ENCODE results near the gene CDHR1. TPM values are rescaled to one million over a fixed set of nuclear protein-coding genes. Genes with fewer than 3 reads are reported as not detected.

Gene CDHR1
- total RNA-seq, 1 donor from 2014 or later: 0.24 TPM

DNA sequence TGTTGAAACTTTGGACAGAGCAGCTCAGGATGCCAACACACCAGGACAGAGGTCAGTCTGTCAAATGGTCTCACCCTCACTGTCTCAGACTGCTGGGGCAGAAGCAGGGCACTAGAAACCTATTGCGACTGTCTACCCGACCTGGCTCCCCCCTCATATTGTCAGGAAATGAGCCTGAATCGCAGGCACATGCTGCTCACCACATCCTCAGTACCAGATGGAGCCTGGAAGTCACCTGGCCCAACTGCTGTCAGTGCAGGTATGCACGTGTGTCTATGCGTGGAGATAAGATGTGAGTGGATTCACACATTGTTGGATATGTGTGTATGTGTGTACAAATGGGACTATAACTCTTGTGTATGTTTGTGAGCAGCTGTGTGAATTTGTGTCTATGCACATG lies 3.2 kb upstream of the CDHR1 start:
- Mint-ChIP-seq H3K4me1 (ENCODE audit: unreplicated experiment) (peaks cover 2% of the 10 kb centered on the region), H3K27ac (ENCODE audit: unreplicated experiment) (no peak overlapping the region), H3K36me3 (ENCODE audit: unreplicated experiment) (no peaks in the 10 kb centered on the region), H3K27me3 (ENCODE audit: unreplicated experiment) (peaks cover 17% of the 10 kb centered on the region), H3K9me3 (ENCODE audit: unreplicated experiment) (no peaks in the 10 kb centered on the region), H3K4me3 (ENCODE audit: unreplicated experiment) (no peak overlapping the region)
- TF ChIP-seq, protein P1, sequence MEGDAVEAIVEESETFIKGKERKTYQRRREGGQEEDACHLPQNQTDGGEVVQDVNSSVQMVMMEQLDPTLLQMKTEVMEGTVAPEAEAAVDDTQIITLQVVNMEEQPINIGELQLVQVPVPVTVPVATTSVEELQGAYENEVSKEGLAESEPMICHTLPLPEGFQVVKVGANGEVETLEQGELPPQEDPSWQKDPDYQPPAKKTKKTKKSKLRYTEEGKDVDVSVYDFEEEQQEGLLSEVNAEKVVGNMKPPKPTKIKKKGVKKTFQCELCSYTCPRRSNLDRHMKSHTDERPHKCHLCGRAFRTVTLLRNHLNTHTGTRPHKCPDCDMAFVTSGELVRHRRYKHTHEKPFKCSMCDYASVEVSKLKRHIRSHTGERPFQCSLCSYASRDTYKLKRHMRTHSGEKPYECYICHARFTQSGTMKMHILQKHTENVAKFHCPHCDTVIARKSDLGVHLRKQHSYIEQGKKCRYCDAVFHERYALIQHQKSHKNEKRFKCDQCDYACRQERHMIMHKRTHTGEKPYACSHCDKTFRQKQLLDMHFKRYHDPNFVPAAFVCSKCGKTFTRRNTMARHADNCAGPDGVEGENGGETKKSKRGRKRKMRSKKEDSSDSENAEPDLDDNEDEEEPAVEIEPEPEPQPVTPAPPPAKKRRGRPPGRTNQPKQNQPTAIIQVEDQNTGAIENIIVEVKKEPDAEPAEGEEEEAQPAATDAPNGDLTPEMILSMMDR (IDR thresholded peaks at IDR 0.05): no peak
- no peak for DNase-seq (ENCODE audit: extremely low spot score, unreplicated experiment)

GRCh38 chr10:84193327-84193726 lies 1.0 kb upstream of the CDHR1 start:
- Mint-ChIP-seq H3K27ac (ENCODE audit: unreplicated experiment) (no peak overlapping the region), H3K36me3 (ENCODE audit: unreplicated experiment) (no peaks in the 10 kb centered on the region), H3K9me3 (ENCODE audit: unreplicated experiment) (no peaks in the 10 kb centered on the region), H3K4me1 (ENCODE audit: unreplicated experiment) (peaks cover 2% of the 10 kb centered on the region), H3K27me3 (ENCODE audit: unreplicated experiment) (peaks cover 24% of the 10 kb centered on the region), H3K4me3 (ENCODE audit: unreplicated experiment) (no peak overlapping the region)
- no peak for DNase-seq (ENCODE audit: extremely low spot score, unreplicated experiment)
- TF ChIP-seq, protein P1 (IDR thresholded peaks at IDR 0.05): no peak

GRCh38 chr10:84193846-84194423 lies 402 bp upstream of the CDHR1 start:
- Mint-ChIP-seq H3K27ac (ENCODE audit: unreplicated experiment) (no peak overlapping the region), H3K9me3 (ENCODE audit: unreplicated experiment) (no peaks in the 10 kb centered on the region), H3K36me3 (ENCODE audit: unreplicated experiment) (no peaks in the 10 kb centered on the region), H3K27me3 (ENCODE audit: unreplicated experiment) (peaks cover 28% of the 10 kb centered on the region), H3K4me1 (ENCODE audit: unreplicated experiment) (peaks cover 2% of the 10 kb centered on the region), H3K4me3 (ENCODE audit: unreplicated experiment) (no peak overlapping the region)
- TF ChIP-seq, protein P1 (IDR thresholded peaks at IDR 0.05): no peak
- DNase-seq (ENCODE audit: extremely low spot score, unreplicated experiment): no peak

GRCh38 chr10:84195044-84195830 lies 900 bp downstream of the CDHR1 start:
- no peaks in the 10 kb centered on the region for H3K9me3 Mint-ChIP-seq (ENCODE audit: unreplicated experiment)
- peaks cover 30% of the 10 kb centered on the region for H3K27me3 Mint-ChIP-seq (ENCODE audit: unreplicated experiment)
- DNase-seq (ENCODE audit: extremely low spot score, unreplicated experiment): no peak
- TF ChIP-seq, protein P1 (IDR thresholded peaks at IDR 0.05): no peak
- H3K4me3 Mint-ChIP-seq (ENCODE audit: unreplicated experiment): peak overlapping the region; percentile 38
- no peaks in the 10 kb centered on the region for H3K36me3 Mint-ChIP-seq (ENCODE audit: unreplicated experiment)
- no peak overlapping the region for H3K27ac Mint-ChIP-seq (ENCODE audit: unreplicated experiment)
- H3K4me1 Mint-ChIP-seq (ENCODE audit: unreplicated experiment): peaks cover 2% of the 10 kb centered on the region

DNA sequence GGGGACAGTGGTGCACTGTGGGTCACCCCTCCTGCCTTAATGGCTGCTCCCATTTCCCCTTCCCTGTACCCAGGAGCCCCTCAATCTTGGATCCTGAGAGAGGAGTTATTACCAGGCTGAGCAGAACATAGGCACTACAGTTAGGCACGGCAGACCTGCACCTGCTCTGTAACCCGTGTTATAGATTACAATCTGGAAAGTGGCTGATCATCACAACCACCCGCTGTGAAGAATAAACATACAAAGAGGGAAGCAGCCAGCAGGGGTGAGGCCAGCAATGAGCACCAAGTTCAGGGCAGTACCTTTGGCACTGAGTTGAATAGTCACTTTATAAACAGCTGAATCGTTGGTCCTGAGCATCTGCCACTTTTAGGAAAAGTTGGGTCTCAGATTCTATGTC lies 1.7 kb downstream of the CDHR1 start:
- no peak overlapping the region for H3K27ac Mint-ChIP-seq (ENCODE audit: unreplicated experiment)
- H3K27me3 Mint-ChIP-seq (ENCODE audit: unreplicated experiment): peaks cover 34% of the 10 kb centered on the region
- H3K36me3 Mint-ChIP-seq (ENCODE audit: unreplicated experiment): no peaks in the 10 kb centered on the region
- TF ChIP-seq, protein P1 (IDR thresholded peaks at IDR 0.05): no peak
- H3K4me3 Mint-ChIP-seq (ENCODE audit: unreplicated experiment): no peak overlapping the region
- DNase-seq (ENCODE audit: extremely low spot score, unreplicated experiment): no peak
- H3K9me3 Mint-ChIP-seq (ENCODE audit: unreplicated experiment): no peaks in the 10 kb centered on the region
- H3K4me1 Mint-ChIP-seq (ENCODE audit: unreplicated experiment): peaks cover 2% of the 10 kb centered on the region

Data from osteocyte (in vitro differentiated cells).